NCI-H2107 treated with DMSO at 0.1 percent for 48 hours (cell line): ENCODE measurements around the gene HTR2A.
"Not testable (repeated sequence)": the region's sequence is repeated elsewhere in the genome, so short reads cannot be mapped to it uniquely, and the experiment has no call there.

ENCODE experiments used
- DNase-seq: peaks from one replicate; lab custom pipeline; 2025; ENCODE audit not compliant: unreplicated experiment; lab: John Stamatoyannopoulos, UW

The HTR2A gene

GRCh38 chr13:46812301-46812797 is 84.5 kb downstream of the HTR2A start:
- no peak for DNase-seq

- DNase-seq: no peak
Measured at GRCh38 chr13:46810440-46810839, 86.4 kb downstream of the HTR2A start.

GRCh38 chr13:46804921-46805320 is 91.9 kb downstream of the HTR2A start:
- DNase-seq: not testable (repeated sequence)

- DNase-seq: no peak
Measured at GRCh38 chr13:46804391-46804815, 92.5 kb downstream of the HTR2A start.

GRCh38 chr13:46803586-46803985 is 93.3 kb downstream of the HTR2A start:
- DNase-seq: no peak

- no peak for DNase-seq
Measured at GRCh38 chr13:46801858-46802257, 95.0 kb downstream of the HTR2A start.

- no peak for DNase-seq
Measured at GRCh38 chr13:46799139-46799538, 97.7 kb downstream of the HTR2A start.

GRCh38 chr13:46797501-46798237 is 99.2 kb downstream of the HTR2A start:
- no peak for DNase-seq

GRCh38 chr13:46796515-46797474 is 100.1 kb downstream of the HTR2A start, which contains the start of gene ESD:
Gene ESD (minus strand): TSS chr13:46797161. CDS start chr13:46791413, 5,748 bp downstream.
- peak; percentile 78 for DNase-seq

- DNase-seq: no peak
Measured at GRCh38 chr13:46796129-46796514, 100.7 kb downstream of the HTR2A start.

- DNase-seq: no peak
Measured at GRCh38 chr13:46795321-46795720, 101.5 kb downstream of the HTR2A start.

- DNase-seq: no peak
Measured at GRCh38 chr13:46783504-46783903, 113.3 kb downstream of the HTR2A start.

- DNase-seq: no peak
Measured at GRCh38 chr13:46782691-46783090, 114.2 kb downstream of the HTR2A start.

- DNase-seq: no peak
Measured at GRCh38 chr13:46782066-46782465, 114.8 kb downstream of the HTR2A start.
